CD4-positive, CD25-positive, alpha-beta regulatory T cell (primary cell): ENCODE measurements around the gene LARP1. TPM values are rescaled to one million over a fixed set of nuclear protein-coding genes. Genes with fewer than 3 reads are reported as not detected.
"Not testable (repeated sequence)": the region's sequence is repeated elsewhere in the genome, so short reads cannot be mapped to it uniquely, and the experiment has no call there.

Source experiments
- ATAC-seq, 2 donors: fragments of 150-1000 bp; cut with Tn5 transposase; one replicate each; pipeline ENCODE4 v1.10.0; 2021; ENCODE audit warnings: low read depth in 2 of 2, moderate number of reproducible peaks in 2 of 2, moderate library complexity in 1 of 2
- DNase-seq, 3 donors: peaks; one replicate each; pipeline versions ENCODE4 v3.0.0 to v3.0.0-alpha.2; 2012 to 2022; ENCODE audit warnings: mixed read lengths in 1 of 3
- H3K27ac ChIP-seq: one replicate; pipeline ENCODE4 v1.7.0; 2013; ENCODE audit warnings: mild to moderate bottlenecking, low read length; ENCODE audit not compliant: insufficient read depth, poor library complexity, severe bottlenecking
- H3K27me3 ChIP-seq: one replicate; pipeline ENCODE4 v1.7.0; 2013; ENCODE audit warnings: low read length; ENCODE audit not compliant: control insufficient read depth, insufficient read depth
- H3K36me3 ChIP-seq: one replicate; pipeline ENCODE4 v1.7.0; 2013; ENCODE audit warnings: mild to moderate bottlenecking, low read length, moderate library complexity; ENCODE audit not compliant: control insufficient read depth, insufficient read depth
- H3K4me1 ChIP-seq: 2 replicates; pipeline ENCODE4 v1.7.0; 2013; ENCODE audit warnings: mild to moderate bottlenecking, low read length; ENCODE audit not compliant: insufficient read depth, control insufficient read depth, poor library complexity, severe bottlenecking
- H3K4me3 ChIP-seq: one replicate; pipeline ENCODE4 v1.7.0; 2013; ENCODE audit warnings: low read depth, mild to moderate bottlenecking, low read length, moderate library complexity
- H3K9me3 ChIP-seq, 2 experiments: 1 replicate in 1 of 2; 2 replicates in 1 of 2; pipeline ENCODE4 v1.7.0; 2013; ENCODE audit warnings: low read length in 2 of 2, mild to moderate bottlenecking in 1 of 2, moderate library complexity in 1 of 2; ENCODE audit not compliant: control insufficient read depth in 2 of 2
- H3K27ac Mint-ChIP-seq, 3 donors: one replicate each; pipeline ENCODE4 v1.8.0; 2020 to 2022; ENCODE audit warnings: mild to moderate bottlenecking in 3 of 3, mixed read lengths in 3 of 3, moderate library complexity in 2 of 3
- H3K27me3 Mint-ChIP-seq: one replicate; pipeline ENCODE4 v1.8.0; 2022; ENCODE audit warnings: mild to moderate bottlenecking, mixed read lengths
- H3K36me3 Mint-ChIP-seq: one replicate; pipeline ENCODE4 v1.8.0; 2020; ENCODE audit warnings: mixed read lengths
- H3K4me1 Mint-ChIP-seq, 4 donors: one replicate each; pipeline ENCODE4 v1.8.0; 2020 to 2022; ENCODE audit warnings: mixed read lengths in 4 of 4, mild to moderate bottlenecking in 1 of 4
- H3K4me3 Mint-ChIP-seq, 4 donors: one replicate each; pipeline ENCODE4 v1.8.0; 2020 to 2022; ENCODE audit warnings: mild to moderate bottlenecking in 4 of 4, mixed read lengths in 4 of 4, moderate library complexity in 3 of 4
- H3K9me3 Mint-ChIP-seq, 7 donors: one replicate each; pipeline ENCODE4 v1.8.0; 2020 to 2022; ENCODE audit warnings: mixed read lengths in 7 of 7, mild to moderate bottlenecking in 3 of 7, moderate library complexity in 2 of 7
- polyA plus RNA-seq, 4 donors: library from polyadenylated mRNA; unstranded; fragments of 300-500 nt; fragmentation: Illumina TruSeq; gene quantifications; one replicate each; pipeline ENCODE4 v1.2.3, GENCODE V29; 2021
- total RNA-seq: library from RNA; stranded (reverse); gene quantifications from one replicate; pipeline ENCODE4 v1.2.3, GENCODE V29; 2022

Gene LARP1
- total and polyA plus RNA-seq, 5 donors from 2014 or later, result 8.0 to 122 (median 10.6) TPM

GRCh38 chr5:154831451-154831850, 76.3 kb downstream of the LARP1 start:
- Histone ChIP-seq H3K36me3 (no peaks in the 10 kb centered on the region), H3K4me1 (peaks cover 29% of the 10 kb centered on the region), H3K4me3 (no peak overlapping the region), H3K27me3 (no peaks in the 10 kb centered on the region), H3K9me3 (no peaks in the 10 kb centered on the region), H3K27ac (no peak overlapping the region)
- no peak for ATAC-seq
- no peak for DNase-seq
- H3K9me3 Mint-ChIP-seq, result peaks cover 0 to 1% (median 0%) of the 10 kb centered on the region in 7 donors
- H3K27ac Mint-ChIP-seq, result no peak overlapping the region
- no peaks in the 10 kb centered on the region for H3K36me3 Mint-ChIP-seq
- H3K27me3 Mint-ChIP-seq, result no peaks in the 10 kb centered on the region
- peaks cover 0 to 47% (median 27%) of the 10 kb centered on the region in 4 donors for H3K4me1 Mint-ChIP-seq
- no peak overlapping the region for H3K4me3 Mint-ChIP-seq

DNA sequence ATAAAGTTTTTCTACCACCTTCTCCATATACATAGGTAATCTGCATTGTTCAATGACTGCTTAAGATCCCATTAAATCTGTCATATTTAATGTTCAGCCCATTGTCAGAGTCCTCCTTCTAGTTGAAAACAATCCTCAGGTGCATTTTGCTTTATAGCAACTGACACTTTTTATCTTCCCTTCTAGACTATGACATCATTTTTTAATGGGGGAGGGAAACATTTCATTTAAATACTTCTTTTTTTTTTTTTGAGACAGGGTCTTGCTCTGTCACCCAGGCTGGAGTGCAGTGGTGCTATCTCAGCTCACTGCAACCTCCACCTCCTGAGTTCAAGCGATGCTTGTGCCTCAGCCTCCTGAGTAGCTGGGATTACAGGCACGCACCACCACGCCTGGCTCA, 77.6 kb downstream of the LARP1 start:
- not testable (repeated sequence) for H3K4me3 Mint-ChIP-seq, H3K27me3 ChIP-seq, H3K9me3 ChIP-seq, H3K9me3 Mint-ChIP-seq, H3K27ac ChIP-seq, H3K27me3 Mint-ChIP-seq, DNase-seq, H3K36me3 ChIP-seq, H3K36me3 Mint-ChIP-seq, H3K4me3 ChIP-seq, ATAC-seq
- peaks cover 0 to 44% (median 27%) of the 10 kb centered on the region in 4 donors for H3K4me1 Mint-ChIP-seq
- peaks cover 29% of the 10 kb centered on the region for H3K4me1 ChIP-seq
- peak overlapping the region in 1 of 3 donors; percentile 32 for H3K27ac Mint-ChIP-seq

DNA sequence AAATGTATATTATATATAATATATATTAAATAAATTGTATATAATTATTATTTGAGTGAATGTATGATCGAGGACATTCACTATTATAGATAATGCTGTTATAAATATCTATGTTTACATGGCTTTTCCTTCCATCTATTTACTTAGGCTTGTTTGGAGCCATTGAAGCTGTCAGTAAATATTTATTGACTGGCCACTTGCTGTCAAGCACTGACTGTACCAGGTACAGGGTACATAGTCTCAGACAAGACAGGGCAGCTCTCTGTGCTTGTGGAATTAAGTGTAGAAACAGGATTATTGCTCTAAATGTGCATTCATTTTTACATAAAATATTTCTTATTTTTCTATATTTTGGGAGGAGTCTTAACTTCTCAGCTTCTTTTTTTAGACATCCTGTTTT, 78.9 kb downstream of the LARP1 start:
- Mint-ChIP-seq H3K9me3 (peaks cover 0 to 1% (median 0%) of the 10 kb centered on the region in 7 donors), H3K36me3 (peaks cover 3% of the 10 kb centered on the region), H3K27me3 (no peaks in the 10 kb centered on the region), H3K4me3 (no peak overlapping the region), H3K4me1 (peaks cover 0 to 32% (median 21%) of the 10 kb centered on the region in 4 donors), H3K27ac (peak overlapping the region in 1 of 3 donors; percentile 47)
- Histone ChIP-seq H3K27me3 (no peaks in the 10 kb centered on the region), H3K36me3 (no peaks in the 10 kb centered on the region), H3K4me1 (peaks cover 25% of the 10 kb centered on the region), H3K27ac (peak overlapping the region; percentile 10), H3K4me3 (no peak overlapping the region), H3K9me3 (no peaks in the 10 kb centered on the region)
- DNase-seq, result no peak
- ATAC-seq, result no peak

DNA sequence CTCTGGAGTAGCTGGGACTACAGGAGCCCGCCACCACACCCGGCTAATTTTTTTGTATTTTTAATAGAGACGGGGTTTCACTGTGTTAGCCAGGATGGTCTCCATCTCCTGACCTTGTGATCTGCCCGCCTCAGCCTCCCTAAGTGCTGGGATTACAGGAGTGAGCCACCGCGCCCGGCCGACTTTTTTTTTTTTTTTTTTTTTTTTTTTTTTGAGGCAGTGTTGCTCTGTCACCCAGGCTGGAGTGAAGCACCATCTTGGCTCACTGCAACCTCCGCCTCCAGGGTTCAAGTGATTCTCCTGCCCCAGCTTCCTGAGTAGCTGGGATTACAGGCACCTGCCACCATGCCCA, 80.5 kb downstream of the LARP1 start:
- H3K27ac ChIP-seq, DNase-seq, ATAC-seq, H3K36me3 ChIP-seq, H3K4me3 ChIP-seq, H3K9me3 ChIP-seq, H3K27me3 ChIP-seq, H3K4me3 Mint-ChIP-seq, H3K4me1 ChIP-seq, H3K27ac Mint-ChIP-seq, H3K9me3 Mint-ChIP-seq, H3K36me3 Mint-ChIP-seq, H3K27me3 Mint-ChIP-seq: not testable (repeated sequence)
- peaks cover 0 to 16% (median 6%) of the 10 kb centered on the region in 4 donors for H3K4me1 Mint-ChIP-seq

DNA sequence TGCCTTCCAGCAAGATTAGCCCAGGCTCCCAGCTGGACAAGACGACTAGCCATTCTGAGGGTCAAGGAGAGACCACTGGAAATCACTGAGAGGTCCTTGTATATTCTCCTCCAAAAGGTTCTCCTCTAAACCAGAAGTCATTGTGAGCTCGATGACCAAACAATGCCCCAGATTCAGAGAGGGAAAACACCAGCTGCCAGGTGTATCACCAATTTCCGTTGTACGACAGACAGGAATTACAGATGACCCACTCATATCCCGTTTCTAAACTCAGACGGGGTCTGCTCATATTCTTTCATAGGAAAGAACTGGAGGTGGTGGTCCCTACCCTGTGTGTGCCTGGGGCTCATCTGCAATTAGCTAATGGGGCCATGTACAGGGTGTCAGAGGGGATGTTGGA, 81.0 kb downstream of the LARP1 start:
- no peaks in the 10 kb centered on the region for H3K27me3 Mint-ChIP-seq
- DNase-seq, result no peak
- H3K27me3 ChIP-seq, result no peaks in the 10 kb centered on the region
- ATAC-seq, result no peak
- H3K9me3 Mint-ChIP-seq, result peaks cover 0 to 1% (median 0%) of the 10 kb centered on the region in 7 donors
- no peaks in the 10 kb centered on the region for H3K9me3 ChIP-seq
- H3K4me3 Mint-ChIP-seq, result no peak overlapping the region
- H3K27ac Mint-ChIP-seq, result no peak overlapping the region
- H3K4me1 ChIP-seq, result peaks cover 8% of the 10 kb centered on the region
- H3K36me3 ChIP-seq, result no peaks in the 10 kb centered on the region
- H3K27ac ChIP-seq, result no peak overlapping the region
- peaks cover 0 to 11% (median 5%) of the 10 kb centered on the region in 4 donors for H3K4me1 Mint-ChIP-seq
- no peak overlapping the region for H3K4me3 ChIP-seq
- H3K36me3 Mint-ChIP-seq, result peaks cover 3% of the 10 kb centered on the region

DNA sequence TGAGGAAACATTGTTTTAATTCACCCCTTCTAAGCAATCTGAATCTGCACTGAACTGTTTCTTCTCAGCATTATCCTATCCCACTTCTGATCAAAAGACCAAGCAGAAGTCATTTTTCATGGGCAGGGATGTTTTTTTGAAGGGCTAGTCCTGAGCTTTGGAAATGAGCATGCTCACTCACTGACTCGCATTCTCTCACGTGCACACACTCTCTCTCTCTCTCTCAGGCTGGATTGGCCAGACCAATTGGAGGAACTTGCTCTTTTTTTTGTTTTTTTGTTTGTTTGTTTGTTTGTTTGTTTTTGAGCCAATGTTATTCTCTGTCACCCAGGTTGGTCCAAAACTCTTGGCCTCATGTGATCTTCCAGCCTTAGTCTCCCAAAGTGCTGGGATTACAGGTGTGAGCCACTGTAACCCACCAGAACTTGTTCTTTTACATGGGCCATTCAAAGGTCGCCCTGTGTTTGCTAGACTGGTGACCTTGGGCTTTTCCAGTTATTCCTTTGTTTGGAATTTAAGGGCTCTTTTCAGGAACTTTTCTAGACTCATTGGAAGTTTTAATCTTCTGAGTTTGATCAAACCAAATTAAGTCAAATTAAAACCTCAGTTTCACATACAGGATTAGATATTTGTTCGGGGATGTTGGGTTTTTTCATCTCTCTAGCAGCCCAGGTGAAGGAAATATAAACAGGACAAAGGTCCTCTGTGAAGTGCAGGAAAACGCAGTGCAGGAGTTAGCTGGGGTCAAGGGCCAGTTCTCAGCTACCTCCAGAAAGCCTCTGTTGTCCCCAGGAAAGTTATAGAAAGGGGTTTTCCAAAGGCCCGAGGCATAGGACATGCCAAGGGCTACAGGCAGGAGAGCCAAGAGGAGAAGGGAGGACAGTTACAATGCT, 82.1 kb downstream of the LARP1 start:
- Histone ChIP-seq H3K36me3 (no peaks in the 10 kb centered on the region), H3K4me3 (no peak overlapping the region), H3K27me3 (no peaks in the 10 kb centered on the region), H3K27ac (no peak overlapping the region), H3K9me3 (no peaks in the 10 kb centered on the region), H3K4me1 (peaks cover 8% of the 10 kb centered on the region)
- peaks cover 3% of the 10 kb centered on the region for H3K36me3 Mint-ChIP-seq
- peak overlapping the region in 2 of 3 donors; percentile 57 to 70 for H3K27ac Mint-ChIP-seq
- H3K4me1 Mint-ChIP-seq, result peaks cover 0 to 8% (median 5%) of the 10 kb centered on the region in 4 donors
- H3K9me3 Mint-ChIP-seq, result peaks cover 0 to 1% (median 0%) of the 10 kb centered on the region in 7 donors
- ATAC-seq (no peak), DNase-seq (no peak)
- no peaks in the 10 kb centered on the region for H3K27me3 Mint-ChIP-seq
- H3K4me3 Mint-ChIP-seq, result no peak overlapping the region

DNA sequence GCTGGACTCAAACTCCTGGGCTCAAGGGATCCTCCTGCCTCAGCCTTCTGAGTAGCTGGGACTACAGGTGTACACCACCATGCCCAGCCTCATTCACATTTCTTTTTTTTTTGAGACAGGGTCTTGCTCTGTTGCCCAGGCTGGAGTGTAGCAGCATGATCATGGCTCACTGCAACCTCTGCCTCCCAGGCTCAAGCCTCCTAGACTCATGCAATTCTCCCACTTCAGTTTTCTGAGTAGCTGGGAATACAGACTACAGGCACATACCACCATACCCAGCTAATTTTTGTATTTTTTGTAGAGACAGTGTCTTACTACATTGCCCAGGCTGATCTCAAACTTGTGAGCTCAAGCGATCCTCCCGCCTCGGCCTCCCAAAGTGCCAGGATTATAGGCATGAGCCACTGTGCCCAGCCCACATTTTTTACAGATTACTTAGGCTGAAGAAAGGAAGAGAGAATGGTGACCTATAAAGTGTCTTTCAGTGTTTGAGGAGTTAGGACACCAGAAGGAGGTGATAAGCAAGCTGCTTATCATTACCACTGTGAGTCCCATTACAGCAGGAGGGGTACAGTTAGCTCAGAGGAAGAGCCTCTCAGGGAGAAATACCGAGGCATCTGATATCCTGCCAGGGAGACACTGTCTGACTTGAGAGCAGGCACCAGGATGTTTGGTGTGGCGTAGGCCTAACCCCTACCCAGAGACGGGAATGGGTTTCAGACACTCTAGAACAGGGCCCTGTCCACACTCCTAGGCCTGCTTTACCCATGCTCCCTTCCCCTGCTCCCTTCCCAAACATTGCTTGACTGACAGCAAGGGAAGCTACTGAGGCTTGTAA, 85.5 kb downstream of the LARP1 start:
- no peaks in the 10 kb centered on the region for H3K27me3 Mint-ChIP-seq
- no peak overlapping the region for H3K4me3 Mint-ChIP-seq
- H3K4me1 ChIP-seq, result no peaks in the 10 kb centered on the region
- no peaks in the 10 kb centered on the region for H3K27me3 ChIP-seq
- H3K27ac Mint-ChIP-seq, result peak overlapping the region in 1 of 3 donors; percentile 11
- H3K9me3 Mint-ChIP-seq, result no peaks in the 10 kb centered on the region
- H3K27ac ChIP-seq, result no peak overlapping the region
- no peaks in the 10 kb centered on the region for H3K36me3 ChIP-seq
- H3K36me3 Mint-ChIP-seq, result peaks cover 3% of the 10 kb centered on the region
- no peaks in the 10 kb centered on the region for H3K4me1 Mint-ChIP-seq
- DNase-seq (no peak), ATAC-seq (no peak)
- no peaks in the 10 kb centered on the region for H3K9me3 ChIP-seq
- no peak overlapping the region for H3K4me3 ChIP-seq
